Chondrocyte (in vitro differentiated cells): ENCODE measurements around the gene RIPK3. TPM values are rescaled to one million over a fixed set of nuclear protein-coding genes. Genes with fewer than 3 reads are reported as not detected.
"Not testable (repeated sequence)": the region's sequence is repeated elsewhere in the genome, so short reads cannot be mapped to it uniquely, and the experiment has no call there.

ENCODE experiments used
- DNase-seq: peaks from one replicate; pipeline ENCODE4 v3.0.0; 2021; ENCODE audit warnings: mixed read lengths, low spot score
- H3K27ac Mint-ChIP-seq: one replicate; pipeline ENCODE4 v1.8.0; 2021; ENCODE audit warnings: mild to moderate bottlenecking, moderate library complexity, mixed read lengths; ENCODE audit not compliant: unreplicated experiment
- H3K27me3 Mint-ChIP-seq: 2 replicates; pipeline ENCODE4 v1.8.0; 2021; ENCODE audit warnings: low read depth, mixed read lengths
- H3K36me3 Mint-ChIP-seq: 2 replicates; pipeline ENCODE4 v1.8.0; 2021; ENCODE audit warnings: low read depth, mixed read lengths
- H3K4me1 Mint-ChIP-seq: 2 replicates; pipeline ENCODE4 v1.8.0; 2021; ENCODE audit warnings: low read depth, mild to moderate bottlenecking, mixed read lengths
- H3K4me3 Mint-ChIP-seq: one replicate; pipeline ENCODE4 v1.8.0; 2021; ENCODE audit warnings: mild to moderate bottlenecking, moderate library complexity, mixed read lengths; ENCODE audit not compliant: unreplicated experiment
- H3K9me3 Mint-ChIP-seq: 2 replicates; pipeline ENCODE4 v1.8.0; 2021; ENCODE audit warnings: low read depth, mixed read lengths
- CTCF ChIP-seq: fragments of 200-600 bp; sonication (generic); IDR thresholded peaks from 2 replicates; pipeline ENCODE4 v1.5.0; 2021; ENCODE audit warnings: antibody characterized with exemption, mild to moderate bottlenecking, moderate library complexity
- total RNA-seq: library from RNA; stranded (reverse); gene quantifications from 3 replicates; pipeline ENCODE4 v1.2.1, GENCODE V29; 2021

RIPK3 gene
- total RNA-seq, 1 donor from 2014 or later, result 1.3 TPM

GRCh38 chr14:24372701-24373416 is 33.1 kb upstream of the RIPK3 start:
- no peak for TF ChIP-seq CTCF
- peaks cover 24% of the 10 kb centered on the region for H3K36me3 Mint-ChIP-seq
- peak overlapping the region; percentile 19 for H3K4me3 Mint-ChIP-seq
- no peak overlapping the region for H3K27ac Mint-ChIP-seq
- H3K27me3 Mint-ChIP-seq, result no peaks in the 10 kb centered on the region
- H3K4me1 Mint-ChIP-seq, result peaks cover 24% of the 10 kb centered on the region
- no peaks in the 10 kb centered on the region for H3K9me3 Mint-ChIP-seq
- no peak for DNase-seq

- H3K4me3 Mint-ChIP-seq, H3K27me3 Mint-ChIP-seq, H3K27ac Mint-ChIP-seq, DNase-seq, H3K9me3 Mint-ChIP-seq: not testable (repeated sequence)
- peaks cover 31% of the 10 kb centered on the region for H3K4me1 Mint-ChIP-seq
- H3K36me3 Mint-ChIP-seq, result peaks cover 21% of the 10 kb centered on the region
These were observed 31.8 kb upstream of the RIPK3 start for GRCh38 chr14:24371605-24372004.

- Mint-ChIP-seq H3K4me3 (no peak overlapping the region), H3K9me3 (no peaks in the 10 kb centered on the region), H3K4me1 (peaks cover 36% of the 10 kb centered on the region), H3K27me3 (no peaks in the 10 kb centered on the region), H3K27ac (no peak overlapping the region), H3K36me3 (peaks cover 21% of the 10 kb centered on the region)
- no peak for TF ChIP-seq CTCF
- DNase-seq, result no peak
These were observed 31.0 kb upstream of the RIPK3 start for GRCh38 chr14:24370748-24371147.

GRCh38 chr14:24369907-24370687 is 30.3 kb upstream of the RIPK3 start:
- no peak for TF ChIP-seq CTCF
- no peak for DNase-seq
- Mint-ChIP-seq H3K27ac (no peak overlapping the region), H3K9me3 (no peaks in the 10 kb centered on the region), H3K27me3 (no peaks in the 10 kb centered on the region), H3K4me1 (peaks cover 42% of the 10 kb centered on the region), H3K36me3 (peaks cover 18% of the 10 kb centered on the region), H3K4me3 (no peak overlapping the region)

GRCh38 chr14:24369463-24369862 is 29.7 kb upstream of the RIPK3 start:
- TF ChIP-seq CTCF, result no peak
- DNase-seq, result no peak
- peak overlapping the region; percentile 81 for H3K27ac Mint-ChIP-seq
- no peaks in the 10 kb centered on the region for H3K9me3 Mint-ChIP-seq
- peak overlapping the region; percentile 74 for H3K4me3 Mint-ChIP-seq
- no peaks in the 10 kb centered on the region for H3K27me3 Mint-ChIP-seq
- peaks cover 44% of the 10 kb centered on the region for H3K4me1 Mint-ChIP-seq
- H3K36me3 Mint-ChIP-seq, result peaks cover 17% of the 10 kb centered on the region
